HK-2 (cell line): ENCODE results near the gene ANO9.

Experiments
- DNase-seq: peaks from one replicate; pipeline ENCODE4 v3.0.0-alpha.2; 2018; ENCODE audit not compliant: unreplicated experiment

Gene ANO9

GRCh38 chr11:441418-442274 lies at the start of gene ANO9:
TSS of gene ANO9 (minus strand) at chr11:442011. CDS start at chr11:441926, 85 bp downstream.
- peak; percentile 53 for DNase-seq

GRCh38 chr11:491358-491757 lies 49.5 kb upstream of the ANO9 start:
- no peak for DNase-seq

- no peak for DNase-seq
Measured at GRCh38 chr11:490930-491260, 49.1 kb upstream of the ANO9 start.

DNA sequence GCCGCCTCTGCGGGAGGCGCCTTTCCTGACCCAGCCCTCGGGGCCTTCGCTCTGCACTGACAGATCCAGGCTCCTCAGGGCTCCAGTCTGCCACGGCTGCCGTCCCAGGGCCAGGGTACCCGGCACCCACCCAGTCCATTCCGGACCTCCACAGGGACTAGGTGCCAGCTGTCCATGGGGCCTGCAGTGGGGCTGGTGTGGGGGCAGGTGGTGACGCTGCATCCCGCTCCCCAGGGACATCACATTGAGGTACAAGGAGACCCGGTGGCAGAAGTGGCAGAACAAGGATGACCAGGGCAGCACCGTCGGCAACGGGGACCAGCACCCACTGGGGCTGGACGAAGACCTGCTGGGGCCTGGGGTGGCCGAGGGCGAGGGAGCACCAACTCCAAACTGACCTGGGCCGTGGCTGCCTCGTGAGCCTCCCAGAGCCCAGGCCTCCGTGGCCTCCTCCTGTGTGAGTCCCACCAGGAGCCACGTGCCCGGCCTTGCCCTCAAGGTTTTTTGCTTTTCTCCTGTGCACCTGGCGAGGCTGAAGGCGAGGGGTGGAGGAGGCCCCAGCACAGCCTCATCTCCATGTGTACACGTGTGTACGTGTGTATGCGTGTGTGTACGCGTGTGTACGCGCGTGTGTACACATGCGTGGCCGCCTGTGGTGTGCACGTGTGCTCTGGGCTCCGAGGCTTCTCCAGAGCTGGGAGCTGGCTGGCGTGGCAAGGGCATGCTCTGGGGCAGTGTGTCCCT lies 48.5 kb upstream of the ANO9 start:
- DNase-seq, result no peak

- no peak for DNase-seq
Measured at GRCh38 chr11:489610-490185, 47.9 kb upstream of the ANO9 start.

- no peak for DNase-seq
Measured at GRCh38 chr11:488992-489391, 47.2 kb upstream of the ANO9 start.

- DNase-seq, result no peak
Measured at GRCh38 chr11:488579-488978, 46.8 kb upstream of the ANO9 start.

- DNase-seq, result no peak
Measured at GRCh38 chr11:488062-488461, 46.3 kb upstream of the ANO9 start.

DNA sequence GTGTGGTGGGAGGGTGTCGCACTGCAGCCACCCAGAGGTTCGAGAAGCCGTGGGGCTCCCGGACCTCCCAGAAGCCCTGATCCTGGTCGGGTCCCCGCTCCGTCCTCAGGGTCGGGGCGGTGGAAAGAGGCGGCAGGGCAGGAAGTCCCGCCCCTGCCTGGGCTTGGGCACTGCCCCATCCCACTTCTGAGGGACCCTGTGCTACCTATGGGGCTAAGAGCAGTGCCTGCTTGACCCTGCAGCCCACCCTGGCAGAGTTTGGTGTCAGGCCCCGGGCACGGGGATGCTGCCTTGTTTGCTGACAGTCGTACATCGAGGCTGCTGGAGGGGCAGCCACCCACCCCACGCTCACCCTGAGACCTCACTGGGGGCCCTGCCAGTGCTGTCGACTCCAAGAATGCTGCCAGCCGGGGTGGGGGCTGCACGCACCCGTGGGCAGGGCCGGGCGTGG lies 45.8 kb upstream of the ANO9 start:
- DNase-seq, result no peak

DNA sequence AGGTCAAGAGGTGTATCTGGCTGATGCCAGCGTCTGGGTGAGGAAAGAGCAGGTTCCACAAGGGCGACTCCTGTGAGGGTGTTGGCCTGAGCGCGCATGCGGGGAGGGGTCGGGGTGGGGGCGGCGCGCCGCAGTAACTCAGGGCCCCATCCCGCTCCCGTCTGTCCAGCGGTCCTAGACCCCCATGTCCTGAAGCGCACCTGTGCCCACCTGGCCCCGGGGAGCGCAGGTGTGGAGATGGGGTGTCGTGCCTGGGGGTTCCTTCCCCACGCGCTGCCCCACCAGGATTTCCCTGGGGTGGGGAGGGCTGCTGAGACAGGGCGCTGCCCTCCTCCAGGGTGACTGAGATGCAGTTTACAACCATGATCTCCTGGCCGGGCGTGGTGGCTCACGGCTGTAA lies 44.4 kb upstream of the ANO9 start:
- DNase-seq, result no peak

DNA sequence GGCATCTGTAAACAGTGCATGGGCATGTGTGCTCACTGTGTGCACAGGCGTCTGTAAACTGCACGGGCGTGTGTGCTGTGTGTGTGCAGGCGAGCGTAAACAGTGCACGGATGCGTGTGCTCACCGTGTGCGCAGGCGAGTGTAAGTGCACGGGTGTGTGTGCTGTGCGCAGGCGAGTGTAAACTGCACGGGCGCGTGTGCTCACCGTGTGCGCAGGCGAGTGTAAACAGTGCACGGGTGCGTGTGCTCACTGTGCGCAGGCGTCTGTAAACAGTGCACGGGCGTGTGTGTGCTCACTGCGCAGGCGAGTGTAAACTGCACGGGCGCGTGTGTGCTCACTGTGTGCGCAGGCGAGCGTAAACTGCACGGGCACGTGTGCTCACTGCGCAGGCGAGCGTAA lies 42.8 kb upstream of the ANO9 start:
- DNase-seq, result no peak

- DNase-seq, result no peak
Measured at GRCh38 chr11:479311-479710, 37.5 kb upstream of the ANO9 start.

DNA sequence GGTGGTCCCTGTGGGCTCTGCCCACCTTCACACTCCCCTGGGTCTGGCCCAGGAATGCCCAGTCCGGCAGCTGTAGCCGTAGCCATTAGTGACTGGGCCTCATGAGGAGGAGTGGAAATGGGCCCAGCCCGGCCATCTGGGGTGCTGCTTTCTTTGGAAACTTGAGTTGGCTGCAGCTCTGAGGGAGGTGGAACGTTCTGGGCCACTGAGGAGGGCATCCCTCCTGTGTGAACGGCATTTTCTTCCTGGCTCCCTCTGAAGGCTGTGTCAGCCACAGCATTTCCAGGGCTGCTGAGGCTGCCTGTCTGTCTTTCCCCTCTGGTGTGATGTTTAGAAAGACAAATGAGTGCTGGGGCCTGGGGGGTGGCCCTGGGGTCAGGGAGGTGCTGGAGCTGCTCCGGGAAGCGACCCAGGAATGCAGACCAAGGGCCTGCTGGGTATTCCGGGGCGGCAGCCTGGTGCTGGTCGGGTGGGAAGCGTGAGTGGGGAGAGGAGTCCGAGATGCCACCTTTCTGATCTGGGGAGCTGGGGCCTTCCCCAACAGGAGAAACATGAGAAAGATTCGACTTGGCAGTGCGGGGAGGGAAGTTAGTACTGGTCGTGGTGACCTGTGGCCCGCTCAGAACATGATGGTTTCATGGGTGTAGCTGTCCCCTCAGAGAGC lies 35.4 kb upstream of the ANO9 start:
- DNase-seq, result no peak

- DNase-seq, result no peak
Measured at GRCh38 chr11:476416-476815, 34.6 kb upstream of the ANO9 start.

DNA sequence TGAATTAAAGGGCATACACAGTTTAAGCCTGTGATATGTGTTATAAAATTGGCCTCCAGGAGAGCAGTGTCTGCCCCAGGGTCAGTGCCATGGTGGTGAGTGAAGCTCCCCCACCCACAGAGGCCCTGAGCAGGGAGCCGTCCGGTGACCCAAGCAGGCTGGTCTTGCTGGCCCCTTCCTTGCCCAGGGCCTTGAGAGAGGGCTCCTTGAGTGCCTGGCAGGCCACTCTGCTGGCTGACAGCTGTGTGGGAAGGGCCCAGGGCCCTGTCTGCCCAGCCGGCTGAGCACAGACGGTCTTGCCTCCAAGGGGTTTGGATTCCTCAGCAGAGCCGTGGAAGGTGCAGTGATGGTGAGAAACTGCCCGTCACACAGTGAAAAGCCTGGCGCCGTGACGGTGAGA lies 34.1 kb upstream of the ANO9 start:
- DNase-seq, result no peak

DNA sequence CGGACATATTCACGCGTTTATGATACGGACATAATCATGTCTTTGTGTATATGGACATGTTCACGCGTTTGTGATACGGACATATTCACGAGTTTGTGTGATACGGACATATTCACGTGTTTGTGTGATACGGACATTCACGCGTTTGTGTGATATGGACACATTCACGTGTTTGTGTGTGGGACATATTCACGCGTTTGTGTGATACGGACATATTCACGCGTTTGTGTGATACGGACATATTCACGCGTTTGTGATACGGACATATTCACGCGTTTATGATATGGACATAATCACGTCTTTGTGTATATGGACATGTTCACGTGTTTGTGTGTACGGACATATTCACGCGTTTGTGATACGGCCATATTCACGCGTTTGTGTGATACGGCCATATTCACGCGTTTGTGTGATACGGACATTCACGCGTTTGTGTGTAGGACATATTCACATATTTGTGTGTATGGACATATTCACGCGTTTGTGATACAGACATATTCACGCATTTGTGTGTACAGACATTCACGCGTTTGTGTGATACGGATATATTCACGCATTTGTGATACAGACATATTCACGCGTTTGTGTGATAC lies 33.2 kb upstream of the ANO9 start:
- no peak for DNase-seq

- DNase-seq, result no peak
Measured at GRCh38 chr11:473962-474785, 32.4 kb upstream of the ANO9 start.

DNA sequence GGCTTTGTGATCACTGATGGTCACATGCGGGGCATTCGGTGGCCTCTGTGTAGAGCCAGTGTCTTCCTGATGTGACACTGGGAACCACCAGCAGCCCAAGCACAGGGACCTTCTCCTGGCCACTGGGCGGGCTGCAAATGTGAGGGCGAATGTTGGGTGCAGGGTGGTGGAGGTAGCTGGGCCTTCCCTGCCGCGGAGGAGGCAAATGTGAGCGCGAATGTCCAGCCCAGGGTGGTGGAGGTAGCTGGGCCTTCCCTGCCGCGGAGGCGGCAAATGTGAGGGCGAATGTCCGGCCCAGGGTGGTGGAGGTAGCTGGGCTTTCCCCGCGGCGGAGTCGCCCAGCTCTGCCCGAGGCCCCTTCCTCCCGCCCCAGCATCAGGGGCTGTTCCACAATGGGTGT lies 31.6 kb upstream of the ANO9 start:
- DNase-seq, result no peak

- DNase-seq, result no peak
Measured at GRCh38 chr11:472816-473215, 31.0 kb upstream of the ANO9 start.

GRCh38 chr11:472272-472671 lies 30.5 kb upstream of the ANO9 start:
- DNase-seq, result no peak
